ENCODE results near the gene IQSEC2. TPM values are rescaled to one million over a fixed set of nuclear protein-coding genes. Genes with fewer than 3 reads are reported as not detected.

IQSEC2 gene
- total and polyA plus RNA-seq, 2 of the 13 experiments (the other 11 are each of a cell fraction or from before 2014, with no cell fraction given), result 0.13 to 0.21 TPM

DNA sequence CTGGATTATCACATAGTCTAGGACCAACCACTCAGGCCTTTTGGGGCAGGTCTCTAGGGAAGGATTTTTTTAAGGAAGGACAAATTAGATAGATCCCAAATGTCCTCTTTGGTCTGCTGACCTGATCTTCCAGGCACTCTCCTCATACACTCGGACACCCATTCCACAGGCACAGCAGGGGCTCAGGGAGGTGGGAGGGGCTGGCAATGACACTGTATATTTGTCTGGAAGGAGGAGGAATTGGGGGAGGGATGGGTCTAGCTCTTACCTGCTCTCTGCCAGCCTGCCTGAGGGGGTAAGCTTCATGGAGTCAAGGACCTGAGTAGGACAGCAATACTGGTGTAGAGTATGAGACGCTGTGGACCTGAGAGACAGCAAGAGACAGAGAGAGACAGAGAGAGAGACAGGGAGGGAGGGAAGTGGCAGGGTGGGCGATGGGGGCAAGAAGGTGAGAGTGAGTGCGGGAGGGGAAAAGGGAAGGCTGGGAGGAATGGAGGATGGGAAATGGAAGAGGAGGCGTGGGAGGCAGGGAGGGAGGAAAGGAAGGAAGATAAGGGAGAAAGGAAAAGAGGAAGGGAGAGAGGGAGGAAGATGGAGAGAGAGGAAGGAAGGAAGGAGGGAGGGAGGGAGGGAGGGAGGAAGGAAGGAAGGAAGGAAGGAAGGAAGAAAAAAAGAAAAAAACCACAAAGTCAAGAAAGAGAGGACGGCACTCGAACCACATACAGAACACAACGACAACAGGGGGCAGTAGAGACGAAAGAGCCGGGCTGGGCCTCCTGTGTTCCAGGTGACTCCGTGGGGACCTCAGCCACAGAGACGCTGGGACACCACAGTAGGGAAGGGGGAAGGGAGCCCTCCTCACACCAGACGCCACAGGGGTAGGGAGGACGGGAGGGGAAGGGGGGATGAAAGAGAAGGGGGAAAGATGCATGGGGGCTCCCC, 1.8 kb downstream of the IQSEC2 start:
- H3K4me2 ChIP-seq (ENCODE audit: low read depth, low read length), result no peak overlapping the region
- H3K4me3 ChIP-seq (replicated peaks in 1 of 3; ENCODE audit: insufficient read depth in 1 of 3, low read depth in 2 of 3, low read length in 3 of 3), result no peak overlapping the region
- in situ Hi-C loops (cut with HindIII; ENCODE audit: extremely low pct_ligation_motif_present, low pct_unique_long_range_greater_than_20kb), result no loop called here
- H4K20me1 ChIP-seq (ENCODE audit: insufficient read depth, low read length), result no peaks in the 10 kb centered on the region
- no peaks in the 10 kb centered on the region for H3K36me3 ChIP-seq (replicated peaks in 1 of 2; ENCODE audit: control insufficient read depth in 1 of 2, insufficient read depth in 2 of 2, low read length in 2 of 2)
- 25% methylated on average over 14 of the region's 14 CpGs for WGBS (ENCODE audit: low lambda C conversion rate)
- DNase-seq (ENCODE audit: low spot score), result no peak
- TF ChIP-seq ATRX (CRISPR knock-in tag; IDR thresholded peaks at IDR 0.05; ENCODE audit: borderline replicate concordance), result no peak
- TF ChIP-seq, protein P1, sequence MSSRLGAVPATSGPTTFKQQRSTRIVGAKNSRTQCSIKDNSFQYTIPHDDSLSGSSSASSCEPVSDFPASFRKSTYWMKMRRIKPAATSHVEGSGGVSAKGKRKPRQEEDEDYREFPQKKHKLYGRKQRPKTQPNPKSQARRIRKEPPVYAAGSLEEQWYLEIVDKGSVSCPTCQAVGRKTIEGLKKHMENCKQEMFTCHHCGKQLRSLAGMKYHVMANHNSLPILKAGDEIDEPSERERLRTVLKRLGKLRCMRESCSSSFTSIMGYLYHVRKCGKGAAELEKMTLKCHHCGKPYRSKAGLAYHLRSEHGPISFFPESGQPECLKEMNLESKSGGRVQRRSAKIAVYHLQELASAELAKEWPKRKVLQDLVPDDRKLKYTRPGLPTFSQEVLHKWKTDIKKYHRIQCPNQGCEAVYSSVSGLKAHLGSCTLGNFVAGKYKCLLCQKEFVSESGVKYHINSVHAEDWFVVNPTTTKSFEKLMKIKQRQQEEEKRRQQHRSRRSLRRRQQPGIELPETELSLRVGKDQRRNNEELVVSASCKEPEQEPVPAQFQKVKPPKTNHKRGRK (CRISPR knock-in tag; IDR thresholded peaks at IDR 0.05), result 0 out of 2 replicates have a peak, but pooled peaks have one; percentile 60
- TF ChIP-seq, protein P2, sequence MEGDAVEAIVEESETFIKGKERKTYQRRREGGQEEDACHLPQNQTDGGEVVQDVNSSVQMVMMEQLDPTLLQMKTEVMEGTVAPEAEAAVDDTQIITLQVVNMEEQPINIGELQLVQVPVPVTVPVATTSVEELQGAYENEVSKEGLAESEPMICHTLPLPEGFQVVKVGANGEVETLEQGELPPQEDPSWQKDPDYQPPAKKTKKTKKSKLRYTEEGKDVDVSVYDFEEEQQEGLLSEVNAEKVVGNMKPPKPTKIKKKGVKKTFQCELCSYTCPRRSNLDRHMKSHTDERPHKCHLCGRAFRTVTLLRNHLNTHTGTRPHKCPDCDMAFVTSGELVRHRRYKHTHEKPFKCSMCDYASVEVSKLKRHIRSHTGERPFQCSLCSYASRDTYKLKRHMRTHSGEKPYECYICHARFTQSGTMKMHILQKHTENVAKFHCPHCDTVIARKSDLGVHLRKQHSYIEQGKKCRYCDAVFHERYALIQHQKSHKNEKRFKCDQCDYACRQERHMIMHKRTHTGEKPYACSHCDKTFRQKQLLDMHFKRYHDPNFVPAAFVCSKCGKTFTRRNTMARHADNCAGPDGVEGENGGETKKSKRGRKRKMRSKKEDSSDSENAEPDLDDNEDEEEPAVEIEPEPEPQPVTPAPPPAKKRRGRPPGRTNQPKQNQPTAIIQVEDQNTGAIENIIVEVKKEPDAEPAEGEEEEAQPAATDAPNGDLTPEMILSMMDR (CRISPR knock-in tag; IDR thresholded peaks at IDR 0.05), result 0 out of 2 replicates have a peak, but pooled peaks have one; percentile 4
- no peak for ATAC-seq
- no peaks in the 10 kb centered on the region for H3K9me3 ChIP-seq (ENCODE audit: low read length)
- no peaks in the 10 kb centered on the region for H3K79me2 ChIP-seq (ENCODE audit: insufficient read depth, low read length)
- no peak overlapping the region for H2AFZ ChIP-seq (ENCODE audit: low read length)
- no peak overlapping the region for H3K27ac ChIP-seq (ENCODE audit: extremely low read length, insufficient read depth, low read length)
- FAIRE-seq, result no peak
- H3K4me1 ChIP-seq (ENCODE audit: insufficient read depth, low read length), result no peaks in the 10 kb centered on the region
- CTCF ChIA-PET (ENCODE audit: low intra/inter-chr PET ratio, low total read pairs), result no interaction called here
- POLR2A ChIA-PET, result no interaction called here
- H3K27me3 ChIP-seq (ENCODE audit: control insufficient read depth in 1 of 2, insufficient read depth in 2 of 2, low read length in 2 of 2), result no peaks in the 10 kb centered on the region
- BruUV-seq (replicated peaks), result no TSS peak
- no peak overlapping the region for H3K9ac ChIP-seq (ENCODE audit: insufficient read depth, low read depth, low read length)
- intact Hi-C loops (cut with micrococcal nuclease; ENCODE audit: unreplicated experiment), result no loop called here
